ENCODE measurements around the gene HIPK4. TPM values are rescaled to one million over a fixed set of nuclear protein-coding genes. Genes with fewer than 3 reads are reported as not detected.
"Not testable (repeated sequence)": the region's sequence is repeated elsewhere in the genome, so short reads cannot be mapped to it uniquely, and the experiment has no call there.

The HIPK4 gene
- polyA plus RNA-seq (2014; cell fraction: cytosol; rRNA removed): not detected in 2 replicates
- not detected in 2 replicates for polyA plus RNA-seq (2014; cell fraction: nucleus; rRNA removed)

- DNase-seq (ENCODE audit: low spot score): no peak
Observed at GRCh38 chr19:40390084-40390742, at the start of gene HIPK4. Gene HIPK4, minus strand, starts transcription at chr19:40390181. Its CDS starts 279 bp downstream, at chr19:40389902.

GRCh38 chr19:40438284-40438683, 48.3 kb upstream of the HIPK4 start:
- DNase-seq (ENCODE audit: low spot score): no peak

GRCh38 chr19:40433391-40434216, 43.6 kb upstream of the HIPK4 start:
- peak; percentile 81 for DNase-seq (ENCODE audit: low spot score)

GRCh38 chr19:40432760-40433159, 42.8 kb upstream of the HIPK4 start:
- not testable (repeated sequence) for DNase-seq (ENCODE audit: low spot score)

- DNase-seq (ENCODE audit: low spot score): no peak
Observed at GRCh38 chr19:40431698-40432097, 41.7 kb upstream of the HIPK4 start.

- DNase-seq (ENCODE audit: low spot score): not testable (repeated sequence)
Observed at GRCh38 chr19:40430242-40430641, 40.3 kb upstream of the HIPK4 start.

GRCh38 chr19:40428197-40428596, 38.2 kb upstream of the HIPK4 start:
- DNase-seq (ENCODE audit: low spot score): not testable (repeated sequence)

- DNase-seq (ENCODE audit: low spot score): peak; percentile 99
Observed at GRCh38 chr19:40425450-40426287, 35.7 kb upstream of the HIPK4 start, which contains the start of gene SERTAD1. Gene SERTAD1, minus strand, starts transcription at chr19:40425992. Its CDS starts 2,446 bp downstream, at chr19:40423546.

GRCh38 chr19:40424637-40425449, 34.9 kb upstream of the HIPK4 start:
- no peak for DNase-seq (ENCODE audit: low spot score)

GRCh38 chr19:40423938-40424337, 34.0 kb upstream of the HIPK4 start:
- no peak for DNase-seq (ENCODE audit: low spot score)

- no peak for DNase-seq (ENCODE audit: low spot score)
Observed at GRCh38 chr19:40422748-40423566, 33.0 kb upstream of the HIPK4 start.

- peak; percentile 72 for DNase-seq (ENCODE audit: low spot score)
Observed at GRCh38 chr19:40421993-40422747, 32.2 kb upstream of the HIPK4 start.

- DNase-seq (ENCODE audit: low spot score): peak; percentile 87
Observed at GRCh38 chr19:40420766-40421765, 31.1 kb upstream of the HIPK4 start.

GRCh38 chr19:40420451-40420765, 30.4 kb upstream of the HIPK4 start:
- DNase-seq (ENCODE audit: low spot score): no peak

GRCh38 chr19:40419780-40420179, 29.8 kb upstream of the HIPK4 start:
- DNase-seq (ENCODE audit: low spot score): no peak

- no peak for DNase-seq (ENCODE audit: low spot score)
Observed at GRCh38 chr19:40419066-40419612, 29.2 kb upstream of the HIPK4 start.

- DNase-seq (ENCODE audit: low spot score): no peak
Observed at GRCh38 chr19:40418040-40418439, 28.1 kb upstream of the HIPK4 start.

- no peak for DNase-seq (ENCODE audit: low spot score)
Observed at GRCh38 chr19:40417643-40417981, 27.6 kb upstream of the HIPK4 start.

All from SK-N-DZ (cell line).